Retinal pigment epithelial cell (primary cell): ENCODE results near the gene SV2C.

ENCODE experiments used
- DNase-seq: peaks from one replicate; pipeline ENCODE4 v3.0.0-alpha.2; 2010; ENCODE audit warnings: low read depth
- H3K4me3 ChIP-seq: 2 replicates; pipeline ENCODE4 v1.5.1; 2011; ENCODE audit warnings: mild to moderate bottlenecking, low read length, control low read depth, moderate library complexity
- TF ChIP-seq, protein P1 (sequence below): conservative IDR thresholded peaks from 2 replicates; pipeline ENCODE4 v1.5.1; 2011; ENCODE audit warnings: low read depth, low read length, control low read depth, inconsistent platforms

SV2C gene

DNA sequence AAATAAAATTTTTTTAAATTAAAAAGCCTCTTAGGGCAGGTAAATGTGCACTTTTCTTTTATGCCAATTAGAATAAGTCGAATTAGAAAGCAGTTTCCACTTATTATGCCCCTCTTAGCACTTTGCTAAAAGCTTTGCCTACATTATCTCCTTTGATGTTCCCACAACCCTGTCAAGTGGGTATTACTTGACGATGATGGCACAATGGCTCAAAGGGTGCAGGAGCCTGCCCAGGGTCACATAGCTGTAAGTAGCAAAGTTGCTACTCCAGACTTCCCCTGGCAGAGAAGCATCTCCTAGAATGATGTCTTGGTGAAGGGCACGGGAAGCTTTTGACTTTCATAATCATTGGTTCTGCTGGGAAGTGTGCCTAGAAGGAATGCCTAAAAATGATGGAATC lies 301.5 kb downstream of the SV2C start:
- TF ChIP-seq, protein P1, sequence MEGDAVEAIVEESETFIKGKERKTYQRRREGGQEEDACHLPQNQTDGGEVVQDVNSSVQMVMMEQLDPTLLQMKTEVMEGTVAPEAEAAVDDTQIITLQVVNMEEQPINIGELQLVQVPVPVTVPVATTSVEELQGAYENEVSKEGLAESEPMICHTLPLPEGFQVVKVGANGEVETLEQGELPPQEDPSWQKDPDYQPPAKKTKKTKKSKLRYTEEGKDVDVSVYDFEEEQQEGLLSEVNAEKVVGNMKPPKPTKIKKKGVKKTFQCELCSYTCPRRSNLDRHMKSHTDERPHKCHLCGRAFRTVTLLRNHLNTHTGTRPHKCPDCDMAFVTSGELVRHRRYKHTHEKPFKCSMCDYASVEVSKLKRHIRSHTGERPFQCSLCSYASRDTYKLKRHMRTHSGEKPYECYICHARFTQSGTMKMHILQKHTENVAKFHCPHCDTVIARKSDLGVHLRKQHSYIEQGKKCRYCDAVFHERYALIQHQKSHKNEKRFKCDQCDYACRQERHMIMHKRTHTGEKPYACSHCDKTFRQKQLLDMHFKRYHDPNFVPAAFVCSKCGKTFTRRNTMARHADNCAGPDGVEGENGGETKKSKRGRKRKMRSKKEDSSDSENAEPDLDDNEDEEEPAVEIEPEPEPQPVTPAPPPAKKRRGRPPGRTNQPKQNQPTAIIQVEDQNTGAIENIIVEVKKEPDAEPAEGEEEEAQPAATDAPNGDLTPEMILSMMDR = no peak
- H3K4me3 ChIP-seq = no peak overlapping the region
- no peak for DNase-seq

DNA sequence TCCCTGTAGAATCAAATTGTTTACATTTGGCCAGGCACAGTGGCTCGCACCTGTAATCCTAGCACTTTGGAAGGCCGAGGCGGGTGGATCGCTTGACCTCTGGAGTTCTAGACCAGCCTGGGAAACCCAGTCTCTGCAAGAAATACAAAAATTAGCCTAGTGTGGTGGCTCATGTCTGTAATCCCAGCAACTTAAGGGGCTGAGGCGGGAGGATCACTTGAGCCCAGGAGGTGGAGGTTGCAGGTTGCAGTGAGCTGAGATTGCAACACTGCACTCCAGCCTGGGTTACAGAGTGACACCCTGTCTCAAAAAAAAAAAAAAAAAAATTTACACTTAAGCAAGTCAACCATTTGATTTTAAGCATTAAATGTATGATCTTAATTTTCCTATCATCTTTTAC lies 302.4 kb downstream of the SV2C start:
- TF ChIP-seq, protein P1 = no peak
- DNase-seq = no peak
- no peak overlapping the region for H3K4me3 ChIP-seq

DNA sequence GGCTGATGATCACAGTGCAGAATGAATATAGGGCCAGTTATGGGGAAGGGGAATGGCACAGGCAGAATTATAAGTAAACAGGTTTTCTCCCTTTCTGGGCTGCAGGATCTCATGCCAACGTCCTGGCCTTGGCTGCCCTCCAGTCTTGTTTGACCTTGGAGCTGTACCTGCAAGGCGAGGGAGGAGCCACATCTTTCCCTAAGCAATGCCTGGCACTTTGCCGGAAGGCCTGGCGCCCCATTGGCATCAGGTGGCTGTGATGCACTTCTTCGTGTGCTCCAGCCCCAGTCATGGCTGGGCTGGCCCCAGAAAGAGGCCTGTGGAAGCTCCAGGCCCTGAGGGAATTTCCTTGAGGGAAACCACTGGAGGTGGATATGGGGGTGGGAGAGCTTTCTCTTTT lies 303.2 kb downstream of the SV2C start:
- no peak overlapping the region for H3K4me3 ChIP-seq
- DNase-seq = no peak
- TF ChIP-seq, protein P1 = no peak

DNA sequence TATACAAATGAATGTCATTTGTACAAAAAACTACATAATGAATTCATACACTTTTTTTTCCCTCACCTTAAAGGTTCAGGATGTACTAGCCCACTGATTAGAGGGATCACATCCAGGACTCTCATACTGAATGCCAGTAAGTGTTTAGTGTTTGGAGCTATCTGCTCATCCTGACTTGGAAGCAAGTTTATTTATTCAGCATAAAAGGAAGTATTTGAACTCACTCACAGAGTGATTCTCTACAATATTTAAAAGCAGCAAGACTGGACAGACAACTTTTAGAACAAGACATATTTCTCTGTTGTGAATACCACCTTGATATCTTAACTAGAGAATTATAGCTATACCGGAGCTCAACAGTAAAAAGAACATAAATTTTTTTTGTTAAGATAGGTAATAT lies 305.1 kb downstream of the SV2C start:
- H3K4me3 ChIP-seq = no peak overlapping the region
- no peak for DNase-seq
- TF ChIP-seq, protein P1 = no peak

DNA sequence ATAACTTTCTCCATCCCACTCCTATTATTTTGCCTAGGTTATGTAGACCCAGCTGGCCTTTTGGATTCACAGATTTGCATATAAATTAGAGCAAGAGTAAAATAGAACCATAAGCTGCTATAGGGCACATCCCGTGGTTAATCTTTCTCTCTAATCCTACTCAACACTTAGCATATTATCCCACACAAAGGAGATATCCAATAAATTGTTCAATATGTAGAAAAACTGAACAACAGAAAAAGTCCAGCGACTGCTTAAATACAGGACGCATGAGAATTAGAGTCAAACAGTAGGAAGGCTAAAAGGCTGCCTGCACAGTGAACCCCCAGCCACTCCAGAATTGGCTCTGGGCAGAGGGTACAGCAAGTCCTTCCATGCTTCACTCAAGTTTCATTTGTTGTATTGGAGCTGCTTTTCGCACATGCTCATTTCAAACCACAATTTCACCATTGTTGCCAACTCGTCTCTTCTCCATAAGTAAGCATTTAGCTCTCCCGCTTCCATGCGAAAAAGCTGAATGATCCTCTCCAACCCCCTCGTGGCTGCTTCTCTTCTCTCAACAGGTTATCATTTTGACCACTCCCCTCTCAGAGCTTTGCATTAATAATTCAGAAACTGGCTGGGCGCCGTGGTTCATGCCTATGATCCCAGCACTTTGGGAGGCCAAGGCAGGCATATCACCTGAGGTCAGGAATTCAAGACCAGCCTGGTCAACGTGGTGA lies 305.8 kb downstream of the SV2C start:
- DNase-seq = no peak
- H3K4me3 ChIP-seq = no peak overlapping the region
- TF ChIP-seq, protein P1 = no peak

DNA sequence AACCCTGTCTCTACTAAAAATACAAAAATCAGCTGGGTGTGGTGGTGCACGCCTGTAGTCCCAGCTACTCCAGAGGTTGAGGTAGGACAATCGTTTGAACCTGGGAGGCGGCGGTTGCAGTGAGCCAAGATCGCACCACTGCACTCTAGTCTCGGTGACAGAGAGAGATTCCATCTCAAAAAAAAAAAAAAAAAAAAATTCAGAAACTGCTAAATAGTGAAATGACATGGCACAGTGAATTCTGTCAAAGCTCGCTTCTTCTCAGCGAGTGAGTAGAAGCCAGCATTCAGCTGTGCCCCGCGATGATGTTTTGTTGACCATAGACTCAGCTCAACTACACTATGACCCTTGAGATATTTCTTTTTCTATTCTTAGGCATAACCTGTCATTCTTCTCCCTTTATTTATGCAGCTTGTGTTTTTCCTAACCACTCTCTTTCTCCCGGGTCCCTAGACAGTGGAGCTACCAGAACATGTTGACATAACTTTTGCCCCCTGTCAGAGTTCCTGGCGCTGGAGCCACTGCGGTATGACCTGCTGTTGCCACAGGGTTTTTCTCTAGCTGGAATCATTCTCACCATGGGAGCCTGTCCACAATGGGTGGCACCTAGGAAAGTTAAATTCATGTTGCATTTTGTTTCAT lies 306.5 kb downstream of the SV2C start:
- DNase-seq = no peak
- H3K4me3 ChIP-seq = no peak overlapping the region
- TF ChIP-seq, protein P1 = no peak

DNA sequence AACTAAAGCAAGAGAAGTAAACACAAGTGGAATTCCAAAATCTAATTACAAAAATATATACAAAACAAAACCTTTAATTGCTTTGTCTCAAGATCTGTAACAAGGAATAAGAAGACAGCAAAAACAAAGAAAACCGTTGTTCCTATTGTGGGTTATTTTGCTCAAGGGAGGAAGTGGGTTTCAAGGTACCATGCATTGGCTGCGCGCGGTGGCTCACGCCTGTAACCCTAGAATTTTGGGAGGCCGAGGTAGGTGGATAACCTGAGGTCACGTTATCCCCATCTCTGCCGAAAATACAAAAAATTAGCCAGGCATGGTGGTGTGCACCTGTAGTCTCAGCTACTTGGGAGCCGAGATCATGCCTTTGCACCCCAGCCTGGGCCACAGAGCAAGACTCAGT lies 307.8 kb downstream of the SV2C start:
- TF ChIP-seq, protein P1 = no peak
- no peak overlapping the region for H3K4me3 ChIP-seq
- DNase-seq = no peak
